GM23248 (cell line): Measurements from ENCODE around the gene SOX21. TPM values are rescaled to one million over a fixed set of nuclear protein-coding genes. Genes with fewer than 3 reads are reported as not detected.

Experiments used
- DNase-seq: peaks from one replicate; pipeline ENCODE4 v3.0.0-alpha.2; 2015
- H2AFZ ChIP-seq: fragments of 200-600 bp; sonication (generic); 2 replicates; pipeline ENCODE4 v1.6.1; 2016; ENCODE audit warnings: antibody characterized with exemption
- H3F3A ChIP-seq: fragments of 200-600 bp; sonication (generic); 2 replicates; pipeline ENCODE4 v1.6.1; 2016; ENCODE audit warnings: mild to moderate bottlenecking, antibody characterized with exemption, mixed run types; ENCODE audit not compliant: insufficient read depth
- H3K27ac ChIP-seq: fragments of 200-600 bp; sonication (generic); 2 replicates; pipeline ENCODE4 v1.5.1; 2016; ENCODE audit warnings: mild to moderate bottlenecking
- H3K27me3 ChIP-seq: fragments of 200-600 bp; sonication (generic); replicated peaks from 2 replicates; pipeline ENCODE4 v1.6.1; 2016; ENCODE audit warnings: mild to moderate bottlenecking; ENCODE audit not compliant: insufficient read depth
- H3K36me3 ChIP-seq: fragments of 200-600 bp; sonication (generic); 2 replicates; pipeline ENCODE4 v1.6.1; 2016; ENCODE audit warnings: low read depth, mild to moderate bottlenecking
- H3K4me1 ChIP-seq: fragments of 200-600 bp; sonication (generic); 2 replicates; pipeline ENCODE4 v1.6.1; 2016; ENCODE audit warnings: mild to moderate bottlenecking; ENCODE audit not compliant: insufficient read depth
- H3K4me2 ChIP-seq: fragments of 200-600 bp; sonication (generic); one replicate; pipeline ENCODE4 v1.6.1; 2016; ENCODE audit warnings: mild to moderate bottlenecking; ENCODE audit not compliant: unreplicated experiment
- H3K4me3 ChIP-seq: fragments of 200-600 bp; sonication (generic); 2 replicates; pipeline ENCODE4 v1.5.1; 2016; ENCODE audit warnings: mild to moderate bottlenecking
- H3K79me2 ChIP-seq: fragments of 200-600 bp; sonication (generic); 2 replicates; pipeline ENCODE4 v1.6.1; 2016; ENCODE audit warnings: mild to moderate bottlenecking; ENCODE audit not compliant: insufficient read depth
- H3K9ac ChIP-seq: fragments of 200-600 bp; sonication (generic); 2 replicates; pipeline ENCODE4 v1.6.1; 2016; ENCODE audit warnings: mild to moderate bottlenecking
- H3K9me2 ChIP-seq: fragments of 200-600 bp; sonication (generic); 2 replicates; pipeline ENCODE4 v1.6.1; 2016; ENCODE audit warnings: mixed run types, mild to moderate bottlenecking, moderate library complexity; ENCODE audit not compliant: insufficient read depth
- H3K9me3 ChIP-seq: fragments of 200-600 bp; sonication (generic); one replicate; pipeline ENCODE4 v1.6.1; 2017; ENCODE audit warnings: low read depth
- H4K20me1 ChIP-seq: fragments of 200-600 bp; sonication (generic); 2 replicates; pipeline ENCODE4 v1.6.0; 2016; ENCODE audit not compliant: insufficient read depth
- EZH2 ChIP-seq: fragments of 200-600 bp; sonication (generic); IDR thresholded peaks from 2 replicates; pipeline ENCODE4 v1.6.1; 2018; ENCODE audit warnings: antibody characterized with exemption, mild to moderate bottlenecking; ENCODE audit not compliant: insufficient read depth, poor library complexity, severe bottlenecking
- EZH2phosphoT487 ChIP-seq: fragments of 200-600 bp; sonication (generic); IDR thresholded peaks from 2 replicates; pipeline ENCODE4 v1.6.1; 2018; ENCODE audit warnings: antibody characterized with exemption, moderate library complexity, mild to moderate bottlenecking, low read depth; ENCODE audit not compliant: insufficient read depth
- WGBS, 2 experiments: methylation state at CpG; one replicate each; pipeline ENCODE4 v1.1.6; 2015 to 2017; ENCODE audit warnings: low lambda C conversion rate in 2 of 2, low coverage in 1 of 2; ENCODE audit errors: missing lambda C conversion rate in 2 of 2; 5-methylcytosine and 5-hydroxymethylcytosine counted together
- in situ Hi-C: fragments of 300-500 bp; cut with MboI; formaldehyde crosslinking; loops from 2 replicates; pipeline ENCODE4 v1.15.0; 2020
- polyA plus RNA-seq: library from polyadenylated mRNA; unstranded; fragments of >200 nt; fragmentation: Nextera tagmentation; extraction: Ambion mirVana; gene quantifications from 2 replicates; pipeline ENCODE4 v1.2.1, GENCODE V29; 2016
- total RNA-seq: library from RNA; depleted of rRNA; stranded (reverse); fragments of >200 nt; shearing (Covaris generic); gene quantifications from 2 replicates; pipeline ENCODE4 v1.2.3, GENCODE V29; 2014

The SOX21 gene
- total and polyA plus RNA-seq, 2 experiments from 2014 or later = not detected

DNA sequence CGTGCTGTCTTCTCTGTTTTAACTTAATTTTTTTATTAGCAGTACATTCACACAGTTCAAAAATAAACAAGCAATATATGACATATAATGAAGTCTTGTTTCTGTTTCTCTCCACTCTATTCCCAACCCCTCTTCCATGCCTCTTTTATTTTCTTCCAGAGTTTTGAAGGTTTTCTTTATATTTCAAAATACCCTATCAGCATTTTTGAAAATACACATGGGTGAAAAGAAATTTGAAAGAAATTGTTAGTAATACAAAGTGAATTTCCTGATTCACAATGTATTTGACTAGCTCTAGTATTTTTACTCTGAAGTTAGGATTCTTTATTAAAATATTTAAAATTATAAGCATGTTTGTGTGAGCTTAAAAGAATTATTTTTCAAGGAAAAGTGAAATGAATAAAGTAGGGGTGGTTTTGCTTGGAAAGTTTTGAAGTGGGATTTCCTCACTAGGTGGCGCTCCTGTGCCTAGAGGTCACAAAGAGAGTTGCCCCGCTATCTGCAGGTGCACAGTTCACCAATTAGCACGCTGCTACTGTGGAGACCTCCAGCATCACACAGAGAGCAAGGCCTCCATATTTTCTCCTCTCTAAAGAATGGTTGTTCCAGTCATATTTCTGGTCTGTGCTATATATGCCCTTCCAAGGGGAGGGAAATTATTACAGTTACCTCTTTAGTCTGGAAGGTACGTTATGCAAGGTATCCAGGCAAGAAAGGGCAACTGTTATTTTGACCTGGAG lies 37.6 kb downstream of the SOX21 start:
- no peak overlapping the region for H2AFZ ChIP-seq
- H3K36me3 ChIP-seq = no peaks in the 10 kb centered on the region
- no peak overlapping the region for H3K4me3 ChIP-seq
- no peaks in the 10 kb centered on the region for H3K79me2 ChIP-seq
- peak; percentile 51 for DNase-seq
- no peak overlapping the region for H3K9ac ChIP-seq
- H3K4me1 ChIP-seq = no peaks in the 10 kb centered on the region
- H3K4me2 ChIP-seq = no peak overlapping the region
- no peak overlapping the region for H3K27ac ChIP-seq
- TF ChIP-seq EZH2phosphoT487 (no peak), EZH2 (no peak)
- no peaks in the 10 kb centered on the region for H4K20me1 ChIP-seq
- H3K27me3 ChIP-seq = peaks cover 23% of the 10 kb centered on the region
- 13 to 17% methylated on average over 5 of the region's 5 CpGs for WGBS, 2 experiments
- no peaks in the 10 kb centered on the region for H3F3A ChIP-seq
- no peaks in the 10 kb centered on the region for H3K9me3 ChIP-seq
- in situ Hi-C loops = loop anchor here (25.0 kb wide), 2 partner anchors 488 to 738 kb away; no protein-coding TSS in a partner anchor
- H3K9me2 ChIP-seq = no peaks in the 10 kb centered on the region

DNA sequence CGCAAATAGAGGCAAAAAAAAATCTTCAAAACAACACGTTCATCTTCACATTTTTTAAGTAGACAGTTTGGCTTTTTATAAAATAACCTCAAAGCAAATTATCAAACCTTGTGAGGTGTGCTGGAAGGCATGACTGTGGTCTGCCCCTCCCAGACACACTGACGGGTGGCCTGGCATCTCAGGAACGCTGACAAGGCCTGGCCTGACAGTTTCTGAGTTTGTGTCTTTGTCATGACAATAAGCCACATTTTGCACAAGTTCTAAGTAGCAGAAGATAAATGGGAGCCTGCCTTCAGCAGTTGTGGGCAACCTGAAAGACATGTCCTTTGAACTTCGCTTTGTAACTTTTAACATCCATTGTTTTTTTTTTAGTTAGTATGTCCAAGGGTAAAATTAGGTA lies 38.5 kb downstream of the SOX21 start:
- H3K4me2 ChIP-seq = no peak overlapping the region
- no peaks in the 10 kb centered on the region for H3F3A ChIP-seq
- H3K79me2 ChIP-seq = no peaks in the 10 kb centered on the region
- H4K20me1 ChIP-seq = no peaks in the 10 kb centered on the region
- no peaks in the 10 kb centered on the region for H3K36me3 ChIP-seq
- DNase-seq = no peak
- TF ChIP-seq EZH2phosphoT487 = no peak
- TF ChIP-seq EZH2 = no peak
- peaks cover 14% of the 10 kb centered on the region for H3K27me3 ChIP-seq
- in situ Hi-C loops = loop anchor here (25.0 kb wide), 1 partner anchor 488 kb away; no protein-coding TSS in a partner anchor
- H3K9me2 ChIP-seq = no peaks in the 10 kb centered on the region
- H3K9ac ChIP-seq = no peak overlapping the region
- H3K4me3 ChIP-seq = no peak overlapping the region
- WGBS, 2 experiments = 38% methylated on average over 5 of the region's 5 CpGs
- H3K4me1 ChIP-seq = no peaks in the 10 kb centered on the region
- H3K9me3 ChIP-seq = no peaks in the 10 kb centered on the region
- no peak overlapping the region for H3K27ac ChIP-seq
- H2AFZ ChIP-seq = no peak overlapping the region

DNA sequence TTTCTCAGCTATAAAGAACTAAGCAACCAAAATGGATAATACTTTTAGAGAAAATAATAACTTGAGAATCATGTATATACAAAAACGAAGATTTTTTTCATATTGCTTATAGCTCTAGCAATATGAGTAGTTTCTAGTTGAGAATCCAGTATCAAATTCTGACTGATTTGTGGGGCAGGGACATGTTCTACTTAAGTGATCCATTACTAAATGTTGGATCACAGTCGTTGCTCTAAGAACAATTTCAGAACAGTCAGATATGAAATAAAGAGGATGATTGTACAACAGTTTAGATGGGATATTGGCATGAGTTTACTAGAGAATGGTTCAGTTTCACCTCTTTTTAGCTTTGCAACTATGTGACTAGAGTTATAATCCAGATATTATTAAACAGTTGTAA lies 39.9 kb downstream of the SOX21 start:
- Histone ChIP-seq H3K4me2 (no peak overlapping the region), H3K9me3 (no peaks in the 10 kb centered on the region), H3F3A (no peaks in the 10 kb centered on the region), H3K9me2 (no peaks in the 10 kb centered on the region), H4K20me1 (no peaks in the 10 kb centered on the region), H3K36me3 (no peaks in the 10 kb centered on the region), H3K27me3 (peaks cover 6% of the 10 kb centered on the region), H3K4me1 (no peaks in the 10 kb centered on the region), H3K4me3 (no peak overlapping the region), H3K9ac (no peak overlapping the region), H3K79me2 (no peaks in the 10 kb centered on the region), H3K27ac (no peak overlapping the region), H2AFZ (no peak overlapping the region)
- no peak for DNase-seq
- no peak for TF ChIP-seq EZH2
- in situ Hi-C loops = loop anchor here (25.0 kb wide), 1 partner anchor 490 kb away; no protein-coding TSS in a partner anchor
- WGBS, 2 experiments = 34 to 42% methylated on average over 2 of the region's 2 CpGs

DNA sequence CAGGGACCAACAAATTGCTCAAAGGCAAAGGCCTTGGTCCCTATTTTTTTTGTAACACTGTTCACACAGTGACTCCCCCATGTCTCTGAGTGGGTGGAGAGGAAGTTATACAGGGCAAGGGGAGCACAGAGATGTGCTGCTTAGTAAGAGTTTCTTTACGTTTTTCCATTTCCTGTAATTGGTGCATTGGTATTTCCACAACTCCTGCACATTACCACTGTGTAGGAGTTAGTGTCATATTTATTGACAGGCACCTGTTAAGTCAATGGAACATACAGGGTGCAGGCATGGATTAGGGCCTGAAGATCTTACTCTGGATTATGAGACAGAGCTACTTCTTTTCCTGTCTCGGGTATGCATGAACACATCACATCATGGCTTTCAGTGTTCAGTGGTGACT lies 45.2 kb downstream of the SOX21 start:
- H3K36me3 ChIP-seq = no peaks in the 10 kb centered on the region
- in situ Hi-C loops = loop anchor here (25.0 kb wide), 1 partner anchor 495 kb away; no protein-coding TSS in a partner anchor
- 70 to 75% methylated on average over 2 of the region's 2 CpGs for WGBS, 2 experiments
- H3K79me2 ChIP-seq = no peaks in the 10 kb centered on the region
- no peak overlapping the region for H3K4me3 ChIP-seq
- no peak for DNase-seq
- no peak overlapping the region for H2AFZ ChIP-seq
- TF ChIP-seq EZH2phosphoT487 = no peak
- TF ChIP-seq EZH2 = no peak
- no peak overlapping the region for H3K27ac ChIP-seq
- H3K9me3 ChIP-seq = no peaks in the 10 kb centered on the region
- H3K9ac ChIP-seq = no peak overlapping the region
- peaks cover 34% of the 10 kb centered on the region for H3K27me3 ChIP-seq
- no peaks in the 10 kb centered on the region for H4K20me1 ChIP-seq
- H3K9me2 ChIP-seq = no peaks in the 10 kb centered on the region
- H3F3A ChIP-seq = no peaks in the 10 kb centered on the region
- no peak overlapping the region for H3K4me2 ChIP-seq
- no peaks in the 10 kb centered on the region for H3K4me1 ChIP-seq
